ENCODE data around the gene USP7. TPM values are rescaled to one million over a fixed set of nuclear protein-coding genes. Genes with fewer than 3 reads are reported as not detected.
"Not testable (repeated sequence)": the region's sequence is repeated elsewhere in the genome, so short reads cannot be mapped to it uniquely, and the experiment has no call there.

Gene USP7
- total RNA-seq, result 87.3 TPM

GRCh38 chr16:8963821-8964441, at the start of gene USP7:
USP7 (minus strand) TSS chr16:8963906; CDS start chr16:8963285, 621 bp downstream.
- ATAC-seq, result peak; percentile 91

- no peak for ATAC-seq
These were observed 49.8 kb upstream of the USP7 start for GRCh38 chr16:9013508-9013864.

DNA sequence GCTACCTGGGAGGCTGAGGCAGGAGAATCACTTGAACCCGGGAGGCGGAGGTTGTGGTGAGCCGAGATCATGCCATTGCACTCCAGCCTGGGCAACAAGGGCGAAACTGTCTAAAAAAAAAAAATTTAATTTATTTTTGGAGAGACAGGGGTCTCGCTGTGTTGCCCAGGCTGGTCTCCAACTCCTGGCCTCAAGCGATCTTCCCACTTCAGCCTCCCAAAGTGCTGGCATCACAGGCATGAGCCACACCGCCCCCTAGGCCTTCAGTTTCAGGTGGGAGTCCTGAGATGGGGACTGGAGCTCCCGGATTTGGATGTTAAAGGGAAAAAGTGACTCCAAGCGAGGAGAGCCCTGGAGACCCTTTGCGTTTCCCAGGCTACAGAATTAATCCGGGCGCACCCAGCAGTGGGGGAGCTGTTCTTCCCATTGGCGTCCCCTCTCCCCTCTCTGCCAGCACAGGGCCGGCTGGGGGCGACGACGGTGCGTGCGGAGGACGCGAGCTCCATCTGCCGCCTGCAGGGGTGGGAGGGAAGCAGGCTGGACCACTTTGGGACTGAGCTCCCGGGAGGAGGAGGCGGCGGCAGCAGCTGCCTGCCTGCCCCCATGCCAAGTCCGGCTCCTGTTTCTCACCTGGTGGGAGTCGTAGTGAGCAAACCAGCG, 49.3 kb upstream of the USP7 start:
- ATAC-seq, result no peak

DNA sequence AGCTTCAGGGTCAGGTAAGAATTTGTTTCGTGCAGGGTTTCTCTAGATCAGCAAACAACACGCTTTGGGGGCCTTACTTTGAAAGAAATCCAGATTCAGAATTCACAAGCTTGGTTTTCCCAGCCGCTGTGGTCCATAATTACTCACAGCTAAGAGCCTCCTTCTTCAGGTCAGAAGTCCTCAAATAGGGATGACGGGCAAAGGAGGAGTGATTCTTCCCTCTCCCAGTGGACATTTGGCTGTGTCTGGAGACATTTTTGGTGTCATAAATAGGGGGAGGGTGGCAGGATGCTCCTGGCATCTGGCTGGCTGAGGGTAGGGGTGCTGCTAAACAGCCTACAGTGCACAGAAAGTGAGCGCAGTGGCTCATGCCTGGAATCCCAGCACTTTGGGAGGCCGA, 48.6 kb upstream of the USP7 start:
- no peak for ATAC-seq

- peak; percentile 83 for ATAC-seq
These were observed 45.0 kb upstream of the USP7 start for GRCh38 chr16:9008601-9009260.

GRCh38 chr16:9007177-9007794, 43.6 kb upstream of the USP7 start:
- no peak for ATAC-seq

DNA sequence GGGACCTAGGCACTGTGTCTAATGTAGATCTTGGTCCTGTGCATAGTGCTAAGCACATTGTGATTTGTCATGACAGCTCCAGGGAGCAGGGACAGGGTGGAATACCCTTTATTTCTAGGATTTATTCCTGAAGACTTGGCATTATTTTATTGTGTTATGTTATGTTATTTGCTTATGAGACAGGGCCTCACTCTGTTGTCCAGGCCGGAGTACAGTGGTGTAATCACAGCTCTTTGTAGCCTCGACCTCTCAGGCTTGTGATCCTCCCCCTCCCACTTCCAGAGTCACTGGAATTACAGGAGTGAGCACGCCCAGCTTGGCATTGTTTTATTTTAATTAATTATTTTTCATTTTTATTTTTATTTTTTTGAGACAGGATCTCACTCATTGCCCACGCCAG, 40.5 kb upstream of the USP7 start:
- no peak for ATAC-seq

GRCh38 chr16:9003763-9004162, 40.1 kb upstream of the USP7 start:
- ATAC-seq, result no peak

GRCh38 chr16:9003322-9003721, 39.6 kb upstream of the USP7 start:
- ATAC-seq, result peak; percentile 97

- ATAC-seq, result no peak
These were observed 38.3 kb upstream of the USP7 start for GRCh38 chr16:9002042-9002441.

GRCh38 chr16:9000664-9001063, 37.0 kb upstream of the USP7 start:
- no peak for ATAC-seq

DNA sequence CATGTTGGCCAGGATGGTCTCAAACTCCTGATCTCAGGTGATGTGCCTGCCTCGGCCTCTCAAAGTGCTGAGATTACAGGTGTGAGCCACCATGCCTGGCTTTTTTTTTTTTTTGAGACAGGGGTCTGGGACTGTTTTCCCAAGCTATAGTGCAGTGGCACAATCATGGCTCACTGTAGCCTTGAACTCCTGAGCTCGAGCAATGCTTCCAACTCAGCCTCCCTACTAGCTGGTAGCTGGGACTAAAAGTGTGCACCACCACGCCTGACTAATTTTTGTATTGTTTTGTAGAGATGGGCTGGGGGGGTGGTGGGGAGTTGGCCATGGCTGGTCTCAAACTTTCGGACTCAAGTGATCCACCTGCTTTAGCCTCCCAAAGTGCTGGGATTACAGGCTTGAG, 36.1 kb upstream of the USP7 start:
- ATAC-seq, result no peak

DNA sequence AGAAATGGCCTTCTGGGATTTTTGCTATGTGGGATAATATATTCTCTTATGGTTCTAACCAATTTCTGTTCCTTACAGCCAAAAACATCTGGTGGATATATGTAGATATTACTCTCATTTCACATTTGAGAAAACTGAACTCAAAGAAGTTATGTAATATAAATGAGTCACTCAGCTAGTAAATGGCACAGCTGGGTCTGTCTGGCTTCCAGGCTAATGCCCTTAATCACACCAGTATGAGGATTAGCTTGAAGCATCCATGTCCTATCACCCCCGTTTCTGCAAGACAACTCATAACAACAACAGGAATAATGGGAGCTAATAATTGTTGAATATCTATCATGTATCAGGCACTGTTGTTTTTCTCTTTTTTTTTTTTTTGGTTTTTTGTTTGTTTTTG, 34.4 kb upstream of the USP7 start:
- peak; percentile 82 for ATAC-seq

GRCh38 chr16:8996891-8997290, 33.2 kb upstream of the USP7 start:
- ATAC-seq, result no peak

DNA sequence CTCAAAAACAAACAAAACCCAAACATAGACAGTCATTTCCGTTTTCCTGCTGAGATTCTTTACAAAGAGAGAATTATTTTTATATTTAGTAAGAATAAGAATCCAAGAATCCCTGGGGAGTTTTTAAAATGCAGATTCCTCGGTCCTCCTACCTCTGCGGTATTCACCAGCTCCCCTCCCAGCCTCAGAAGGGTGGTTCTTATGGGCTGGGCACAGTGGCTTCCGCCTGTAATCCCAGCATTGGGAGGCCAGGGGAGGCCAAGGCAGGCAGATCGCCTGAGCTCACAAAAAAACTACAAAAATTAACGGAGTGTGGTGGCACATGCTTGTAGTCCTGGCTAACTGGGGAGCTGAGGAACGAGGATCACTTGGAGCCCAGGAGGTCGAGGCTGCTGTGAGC, 26.7 kb upstream of the USP7 start:
- ATAC-seq, result no peak

GRCh38 chr16:8989099-8989878, 25.6 kb upstream of the USP7 start:
- no peak for ATAC-seq

DNA sequence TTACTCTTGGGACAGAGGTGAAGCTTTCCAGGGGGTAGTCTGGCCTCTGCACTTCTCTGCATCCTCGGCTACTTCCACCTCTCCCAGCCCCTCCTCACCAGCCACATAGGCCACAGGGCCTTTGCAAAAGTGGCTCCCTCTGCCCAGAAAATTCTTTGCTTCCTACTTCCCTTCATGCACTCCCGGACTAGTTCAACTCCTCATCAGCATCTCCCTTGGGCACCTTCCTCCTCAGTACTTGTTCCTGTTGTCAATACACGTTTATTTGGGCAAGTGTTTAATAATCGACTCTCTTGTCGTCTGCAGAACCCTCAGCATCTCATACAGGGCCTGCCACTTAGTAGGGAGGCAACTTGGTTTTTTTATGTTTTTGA, 23.1 kb upstream of the USP7 start:
- ATAC-seq, result no peak

- ATAC-seq, result peak; percentile 16
These were observed 22.4 kb upstream of the USP7 start for GRCh38 chr16:8986111-8986510.

GRCh38 chr16:8982816-8983215, 19.1 kb upstream of the USP7 start:
- no peak for ATAC-seq

DNA sequence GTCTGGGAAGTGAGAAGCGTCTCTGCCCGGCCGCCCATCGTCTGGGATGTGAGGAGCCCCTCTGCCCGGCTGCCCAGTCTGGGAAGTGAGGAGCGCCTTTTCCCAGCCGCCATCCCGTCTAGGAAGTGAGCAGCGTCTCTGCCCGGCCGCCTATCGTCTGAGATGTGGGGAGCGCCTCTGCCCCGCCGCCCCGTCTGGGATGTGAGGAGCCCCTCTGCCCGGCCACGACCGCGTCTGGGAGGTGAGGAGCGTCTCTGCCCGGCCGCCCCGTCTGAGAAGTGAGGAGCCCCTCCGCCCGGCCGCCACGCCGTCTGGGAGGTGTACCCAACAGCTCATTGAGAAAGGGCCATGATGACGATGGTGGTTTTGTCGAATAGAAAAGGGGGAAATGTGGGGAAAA, 18.2 kb upstream of the USP7 start:
- ATAC-seq, result not testable (repeated sequence)

- ATAC-seq, result not testable (repeated sequence)
These were observed 12.5 kb upstream of the USP7 start for GRCh38 chr16:8976189-8976588.

- ATAC-seq, result no peak
These were observed 11.3 kb upstream of the USP7 start for GRCh38 chr16:8975039-8975438.

Measured in esophagus mucosa (tissue), 1 donor.